HG03520 (cell line): ENCODE measurements around the gene HADHB.

Source experiments
- ATAC-seq: cut with Tn5 transposase; IDR thresholded peaks from one replicate; pipeline ENCODE4 v1.9.1; 2021; ENCODE audit warnings: mild to moderate bottlenecking, moderate library complexity; ENCODE audit not compliant: unreplicated experiment

The HADHB gene

DNA sequence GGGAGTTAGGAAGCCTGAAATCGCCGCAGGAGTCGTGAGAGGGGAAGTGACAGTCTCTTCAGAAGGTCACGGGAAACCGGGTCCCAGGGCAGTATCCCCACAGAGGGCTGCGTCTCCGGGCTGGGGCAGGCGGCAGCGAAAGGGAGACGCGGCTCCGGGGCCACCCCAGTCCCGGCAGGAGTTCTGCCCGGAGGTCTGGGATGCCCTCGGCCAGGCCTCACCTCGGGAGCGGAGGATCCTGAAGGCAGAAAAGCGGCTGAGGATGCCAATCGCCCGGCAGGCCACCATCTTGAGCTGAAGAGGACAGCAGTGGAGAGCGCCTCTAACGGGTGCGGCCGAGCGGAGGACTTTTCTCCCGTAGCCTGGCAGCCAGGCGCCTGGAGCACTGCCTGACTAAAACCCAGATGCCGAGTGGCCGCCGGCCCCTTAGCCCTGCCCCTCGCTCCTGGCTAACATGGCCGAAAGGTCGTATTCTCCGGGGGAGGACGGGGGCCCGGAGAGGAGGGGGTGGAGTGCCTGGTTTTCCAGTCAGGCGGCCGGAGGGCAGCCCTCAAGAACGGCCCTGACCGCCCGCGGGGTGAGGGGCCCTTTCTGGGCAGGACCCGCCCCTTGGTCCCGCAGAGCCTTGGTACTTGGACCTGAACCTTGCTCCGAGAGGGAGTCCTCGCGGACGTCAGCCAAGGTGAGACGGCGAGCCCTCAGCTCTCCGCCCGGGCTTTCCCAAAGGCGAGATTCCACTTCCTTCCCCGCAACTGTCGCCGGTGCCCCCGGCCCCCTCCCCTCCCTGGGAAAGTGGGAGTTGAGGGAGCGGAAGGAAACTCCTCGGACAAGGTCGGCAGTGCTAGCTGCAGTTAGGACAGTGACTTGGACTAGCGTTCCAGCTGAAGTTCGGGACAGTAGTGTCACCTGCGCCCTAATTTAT is at the start of gene HADHB, which contains the start of gene HADHA:
Gene HADHB (plus strand): TSS at position 631 of the 922 bp plus-strand sequence. CDS start 9,316 bp downstream, outside the sequence.
Gene HADHA (minus strand): TSS at position 324 of the 922 bp plus-strand sequence. CDS start 36 bp downstream, at position 288.
- ATAC-seq: peak; percentile 54

GRCh38 chr2:26195040-26195984 is 49.4 kb upstream of the HADHB start:
- ATAC-seq: no peak

GRCh38 chr2:26196683-26197418 is 47.9 kb upstream of the HADHB start:
- ATAC-seq: no peak

- ATAC-seq: no peak
These were observed 47.2 kb upstream of the HADHB start for GRCh38 chr2:26197516-26197915.

GRCh38 chr2:26202981-26203490 is 41.7 kb upstream of the HADHB start:
- ATAC-seq: no peak

DNA sequence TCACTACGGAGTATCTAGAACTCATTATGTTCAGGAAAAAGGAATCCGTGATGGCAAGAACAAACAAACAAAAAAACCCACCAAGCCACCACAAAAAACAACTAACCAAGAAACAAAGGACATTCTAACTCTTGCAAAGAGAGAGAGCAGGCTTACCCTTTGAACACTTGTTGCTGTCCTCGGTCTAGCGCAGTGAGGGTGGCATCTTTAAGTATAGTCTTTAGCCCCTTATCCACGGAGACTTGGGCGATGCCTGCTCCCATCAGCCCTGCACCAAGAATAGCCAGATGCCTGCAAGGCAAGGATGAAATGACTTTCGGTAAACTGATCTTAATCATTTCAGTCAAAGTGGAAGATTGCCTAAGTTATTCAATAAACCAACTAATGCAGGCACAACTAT is 40.8 kb upstream of the HADHB start:
- no peak for ATAC-seq

DNA sequence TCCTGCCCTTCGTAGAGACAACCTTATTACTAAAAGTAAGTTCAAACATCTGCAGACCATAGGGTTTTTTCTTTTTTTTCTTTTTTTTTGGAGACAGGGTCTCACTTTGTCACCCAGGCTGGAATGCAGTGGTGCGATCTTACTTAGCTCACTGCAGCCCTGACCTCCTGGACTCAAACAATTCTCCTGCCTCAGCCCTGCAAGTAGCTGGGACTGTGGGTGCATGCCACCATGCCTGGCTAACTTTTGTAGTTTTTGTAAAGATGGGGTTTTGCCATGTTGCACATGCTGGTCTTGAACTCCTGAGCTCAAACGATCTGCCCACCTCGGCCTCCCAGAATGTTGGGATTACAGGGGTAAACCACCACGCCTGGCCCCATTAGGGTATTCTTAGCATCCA is 32.7 kb upstream of the HADHB start:
- no peak for ATAC-seq

GRCh38 chr2:26214759-26215158 is 30.0 kb upstream of the HADHB start:
- ATAC-seq: no peak

DNA sequence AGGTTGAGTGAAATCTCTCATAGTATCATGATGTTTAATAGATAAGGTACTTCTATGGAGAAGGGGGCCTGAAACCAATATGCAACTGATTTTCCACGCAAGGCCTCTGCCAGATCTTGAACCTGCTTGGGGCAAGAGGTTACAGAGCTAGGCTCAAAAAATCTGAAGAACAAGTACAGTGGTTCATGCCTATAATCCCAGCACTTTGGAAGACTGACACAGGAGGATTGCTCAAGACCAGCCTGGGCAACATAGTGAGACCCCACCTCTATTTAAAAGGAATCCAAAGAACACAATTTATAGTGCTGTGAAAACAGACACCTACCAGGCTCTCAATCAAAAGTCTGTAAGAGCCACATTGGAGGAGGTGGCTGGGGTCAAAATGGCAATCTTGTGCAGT is 28.9 kb upstream of the HADHB start:
- no peak for ATAC-seq

DNA sequence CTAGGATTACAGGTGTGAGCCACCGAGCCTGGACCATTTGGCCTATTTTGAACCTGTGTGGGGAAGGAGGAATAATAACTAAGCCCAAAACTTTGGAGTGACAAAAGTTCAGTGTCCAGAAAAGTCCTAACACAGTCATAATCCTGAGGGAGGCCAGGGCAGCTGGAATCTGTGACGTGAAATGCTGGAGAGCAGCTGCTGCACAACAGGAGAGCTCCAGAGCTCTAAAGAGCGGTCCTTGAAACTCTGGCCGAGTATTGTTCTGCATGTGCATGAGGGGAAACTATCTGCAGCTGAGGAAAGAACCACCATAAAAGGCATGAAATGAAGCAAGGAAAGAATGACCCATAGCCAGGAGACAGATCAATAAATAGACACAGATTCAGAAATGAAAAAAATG is 28.2 kb upstream of the HADHB start:
- ATAC-seq: no peak

DNA sequence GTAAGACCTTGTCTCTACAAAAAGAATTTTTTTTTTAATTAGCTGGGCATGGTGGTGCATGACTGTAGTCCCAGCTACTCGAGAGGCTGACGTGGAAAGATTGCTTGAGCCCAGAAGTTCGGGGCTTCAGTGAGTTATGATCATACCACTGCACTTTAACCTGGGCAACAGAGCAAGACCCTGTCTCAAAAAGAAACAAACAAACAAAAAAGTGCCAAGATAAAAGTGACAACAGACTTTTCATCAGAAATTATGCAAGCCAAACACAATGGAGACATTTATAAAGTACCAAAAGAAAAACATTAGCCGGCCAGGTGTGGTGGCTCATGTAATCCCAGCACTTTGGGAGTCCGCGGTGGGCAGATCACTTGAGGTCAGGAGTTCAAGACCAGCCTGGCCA is 27.0 kb upstream of the HADHB start:
- ATAC-seq: no peak

DNA sequence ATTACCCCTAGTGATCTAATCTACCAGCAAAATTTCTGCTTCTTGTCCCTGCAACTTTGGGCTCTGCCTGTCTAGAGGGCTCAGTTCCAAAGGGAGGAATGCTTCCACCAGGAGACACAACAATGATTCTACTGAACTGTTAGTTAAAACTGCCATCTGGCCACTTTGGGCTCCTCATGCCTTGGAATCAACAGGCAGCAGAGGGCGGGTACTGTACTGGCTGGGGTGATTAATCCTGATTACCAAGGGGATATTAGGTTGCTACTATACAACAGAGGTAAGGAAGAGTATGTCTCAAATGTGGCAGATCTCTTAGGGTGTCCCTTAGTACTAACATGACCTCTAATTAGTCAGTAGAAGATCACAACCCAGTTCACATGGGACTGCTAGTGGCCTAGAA is 21.7 kb upstream of the HADHB start:
- no peak for ATAC-seq

DNA sequence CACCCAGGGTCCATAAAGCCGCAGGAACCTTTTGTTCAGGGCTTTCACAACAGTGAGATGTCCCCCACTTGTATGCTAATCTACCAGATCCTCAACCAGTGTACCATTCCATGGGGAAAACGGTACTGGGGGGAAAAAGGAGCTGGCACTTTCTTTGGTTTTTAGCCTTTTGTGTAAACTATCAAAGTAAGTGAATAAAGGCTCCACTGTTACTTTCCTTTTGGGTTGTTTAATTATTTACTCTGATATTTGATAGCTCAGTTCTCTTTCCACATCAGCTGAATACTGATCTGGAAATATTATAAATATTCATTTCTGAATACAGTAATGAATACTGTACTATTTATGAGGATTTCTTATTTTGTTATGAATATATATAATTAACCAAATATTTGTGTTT is 20.6 kb upstream of the HADHB start:
- no peak for ATAC-seq

DNA sequence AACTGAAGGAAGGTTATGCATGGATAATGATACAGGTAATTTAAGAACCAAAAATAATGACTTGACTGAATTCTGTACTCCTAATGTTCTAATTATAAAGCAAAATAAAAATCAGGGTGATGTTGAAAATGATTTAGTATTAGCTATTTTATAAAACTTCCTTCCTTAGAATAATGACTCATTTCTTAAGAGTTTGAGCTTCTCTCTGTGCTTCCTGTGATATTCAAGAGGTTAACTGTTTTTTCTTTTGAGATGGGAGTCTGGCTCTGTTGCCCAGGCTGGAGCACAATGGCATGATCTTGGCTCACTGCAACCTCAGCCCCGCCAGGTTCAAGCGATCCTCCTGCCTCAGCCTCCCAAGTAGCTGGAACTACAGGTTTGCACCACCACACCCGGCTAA is 15.1 kb upstream of the HADHB start:
- no peak for ATAC-seq

DNA sequence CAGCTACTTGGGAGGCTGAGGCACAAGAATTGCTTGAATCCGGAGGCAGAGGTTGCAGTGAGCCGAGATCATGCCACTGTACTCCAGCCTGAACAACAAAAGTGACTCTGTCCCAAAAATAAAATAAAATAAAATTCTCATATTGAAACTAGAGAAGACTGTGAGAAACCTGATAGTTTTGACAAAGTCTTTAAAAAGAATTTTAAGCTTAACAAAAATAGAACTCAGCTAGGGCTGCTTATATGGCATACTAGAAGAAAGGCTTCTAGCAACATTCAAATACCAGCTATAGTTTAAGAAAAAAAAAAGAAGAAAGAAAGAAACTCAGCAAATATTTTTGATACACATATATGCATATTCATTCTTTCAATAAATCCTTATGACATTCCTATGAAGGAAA is 13.9 kb upstream of the HADHB start:
- no peak for ATAC-seq

DNA sequence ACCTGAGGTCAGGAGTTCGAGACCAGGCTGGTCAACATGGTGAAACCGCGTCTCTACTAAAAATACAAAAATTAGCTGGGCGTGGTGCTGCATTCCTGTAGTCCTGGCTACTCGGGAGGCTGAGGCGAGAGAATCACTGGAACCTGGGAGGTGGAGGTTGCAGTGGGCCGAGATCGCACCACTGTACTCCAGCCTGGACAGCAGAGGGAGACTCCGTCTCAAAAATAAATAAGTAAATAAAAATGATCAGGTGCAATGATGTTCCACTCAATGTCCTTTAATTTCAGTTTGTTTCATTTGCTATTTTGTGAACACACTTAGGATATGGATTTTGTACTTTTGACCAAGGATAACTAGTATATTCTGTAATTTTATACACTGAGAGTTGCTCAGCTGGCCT is 9.7 kb upstream of the HADHB start:
- no peak for ATAC-seq

DNA sequence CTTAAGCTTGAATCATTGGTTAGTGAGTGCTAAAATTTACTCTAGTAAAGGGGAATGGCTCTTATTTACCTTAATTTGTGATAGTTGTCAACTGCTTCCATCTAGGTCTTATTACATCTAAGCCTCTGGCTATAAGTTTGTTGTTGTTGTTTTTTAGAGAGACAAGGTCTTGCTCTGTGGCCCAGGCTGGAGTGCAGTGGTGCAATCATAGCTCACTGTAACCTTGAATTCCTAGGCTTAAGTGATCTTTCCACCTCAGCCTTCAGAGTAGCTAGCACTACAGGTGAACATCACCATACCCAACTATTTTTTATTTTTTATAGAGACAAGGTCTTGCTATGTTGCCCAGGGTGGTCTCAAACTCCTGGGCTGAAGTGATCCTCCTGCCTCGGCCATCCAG is 6.9 kb upstream of the HADHB start:
- no peak for ATAC-seq

GRCh38 chr2:26238311-26238958 is 6.3 kb upstream of the HADHB start:
- no peak for ATAC-seq

GRCh38 chr2:26241928-26242436 is 2.8 kb upstream of the HADHB start:
- no peak for ATAC-seq
